Stimulated activated CD4-positive, alpha-beta T cell treated with anti-CD3 and anti-CD28 coated beads, Interleukin-15, amount 100 ng/mL, for 48 hours (primary cell): ENCODE results near the gene WDR93.
A peak's percentile ranks its signal among the peaks of the same experiment; 100 is the strongest.

Source experiments
- DNase-seq, 2 donors: peaks; one replicate each; pipeline ENCODE4 v3.0.0-alpha.2; 2020; ENCODE audit warnings: low read depth in 2 of 2

WDR93 gene

GRCh38 chr15:89690276-89691218 lies at the start of gene WDR93, which contains the start of gene PEX11A:
Gene WDR93 (plus strand): TSS chr15:89690811. CDS start chr15:89701747, 10,936 bp downstream.
Gene PEX11A (minus strand): TSS chr15:89690754. CDS start chr15:89690632, 122 bp downstream.
- peak; percentile 44 to 69 for DNase-seq

GRCh38 chr15:89641053-89641452 lies 49.6 kb upstream of the WDR93 start:
- no peak for DNase-seq

GRCh38 chr15:89642106-89642505 lies 48.5 kb upstream of the WDR93 start:
- DNase-seq, result no peak

- no peak for DNase-seq
Measured at GRCh38 chr15:89645680-89646079, 44.9 kb upstream of the WDR93 start.

GRCh38 chr15:89646416-89647141 lies 44.0 kb upstream of the WDR93 start:
- DNase-seq, result no peak

GRCh38 chr15:89647191-89647851 lies 43.3 kb upstream of the WDR93 start:
- DNase-seq, result peak; percentile 43 to 65

GRCh38 chr15:89648106-89649012 lies 42.3 kb upstream of the WDR93 start:
- no peak for DNase-seq

- DNase-seq, result no peak
Measured at GRCh38 chr15:89649013-89649625, 41.5 kb upstream of the WDR93 start.

GRCh38 chr15:89649716-89650115 lies 40.9 kb upstream of the WDR93 start:
- no peak for DNase-seq

- no peak for DNase-seq
Measured at GRCh38 chr15:89652131-89652530, 38.5 kb upstream of the WDR93 start.

GRCh38 chr15:89652666-89653065 lies 37.9 kb upstream of the WDR93 start:
- no peak for DNase-seq

- DNase-seq, result no peak
Measured at GRCh38 chr15:89653578-89653977, 37.0 kb upstream of the WDR93 start.

GRCh38 chr15:89654301-89654761 lies 36.3 kb upstream of the WDR93 start:
- DNase-seq, result no peak

GRCh38 chr15:89654847-89655805 lies 35.5 kb upstream of the WDR93 start, which contains the start of gene KIF7:
Gene KIF7 (minus strand): TSS chr15:89655467. CDS start chr15:89652930, 2,537 bp downstream.
- peak in 1 of 2 donors; percentile 8 for DNase-seq

GRCh38 chr15:89656116-89656815 lies 34.3 kb upstream of the WDR93 start:
- no peak for DNase-seq

GRCh38 chr15:89657686-89658200 lies 32.9 kb upstream of the WDR93 start:
- DNase-seq, result no peak

GRCh38 chr15:89659295-89659694 lies 31.3 kb upstream of the WDR93 start:
- no peak for DNase-seq

- DNase-seq, result no peak
Measured at GRCh38 chr15:89660556-89660955, 30.1 kb upstream of the WDR93 start.
